HEK293 (cell line): ENCODE data around the gene PARD6G.
A peak's percentile ranks its signal among the peaks of the same experiment; 100 is the strongest.

Experiments used
- CTCF ChIA-PET: fragments of 350-600 bp; formaldehyde crosslinking; extraction: SDS; loops from one replicate; lab custom pipeline; 2021; ENCODE audit warnings: antibody characterized with exemption; lab: Yijun Ruan, JAX
- POLR2A ChIA-PET: fragments of 300-600 bp; formaldehyde crosslinking; extraction: SDS; loops from one replicate; lab custom pipeline; 2020; ENCODE audit warnings: antibody characterized with exemption, inconsistent platforms; lab: Yijun Ruan, JAX
- H3K27ac ChIP-seq: fragments of 200-500 bp; sonication (Bioruptor generic); 2 replicates; pipeline ENCODE4 v1.5.1; 2014; ENCODE audit warnings: low read depth, low read length, control low read depth, inconsistent platforms; ENCODE audit errors: extremely low read depth
- H3K36me3 ChIP-seq, 2 experiments: fragments of 200-500 bp in 1 of 2; sonication (Bioruptor generic) in 1 of 2; 1 replicate in 1 of 2; 2 replicates in 1 of 2; pipeline ENCODE4 v1.5.1; 2014 to 2017; ENCODE audit warnings: inconsistent platforms in 2 of 2, low read length in 2 of 2; ENCODE audit not compliant: control insufficient read depth in 2 of 2, insufficient read depth in 1 of 2
- H3K4me1 ChIP-seq: fragments of 200-500 bp; sonication (Bioruptor generic); 2 replicates; pipeline ENCODE4 v1.5.1; 2014; ENCODE audit warnings: mild to moderate bottlenecking, low read length, inconsistent platforms; ENCODE audit not compliant: control insufficient read depth, insufficient read depth
- H3K4me3 ChIP-seq: 2 replicates; pipeline ENCODE4 v1.5.1; 2011; ENCODE audit warnings: low read depth, mild to moderate bottlenecking, control low read depth, low read length, moderate library complexity
- H3K9me3 ChIP-seq: fragments of 200-500 bp; sonication (Bioruptor generic); 2 replicates; pipeline ENCODE4 v1.5.1; 2014; ENCODE audit warnings: low read depth, low read length, inconsistent platforms; ENCODE audit not compliant: control insufficient read depth, insufficient read depth
- GLIS1 ChIP-seq: fragments of 450-650 bp; formaldehyde crosslinking; IDR thresholded peaks from 2 replicates; pipeline ENCODE4 v1.5.1; 2016; ENCODE audit warnings: missing biosample characterization, missing genetic modification characterization
- HOXA7 ChIP-seq: sonication (generic); formaldehyde crosslinking; IDR thresholded peaks from 2 replicates; pipeline ENCODE4 v1.8.1; 2022; ENCODE audit warnings: missing genetic modification reagents, borderline replicate concordance
- HOXD13 ChIP-seq: sonication (generic); formaldehyde crosslinking; IDR thresholded peaks from 2 replicates; pipeline ENCODE4 v1.8.0; 2022; ENCODE audit warnings: missing genetic modification reagents, borderline replicate concordance
- KLF7 ChIP-seq: fragments of 450-650 bp; formaldehyde crosslinking; IDR thresholded peaks from 2 replicates; pipeline ENCODE4 v1.5.1; 2016; ENCODE audit warnings: missing biosample characterization, missing genetic modification characterization, borderline replicate concordance
- ZFHX2 ChIP-seq: fragments of 450-650 bp; formaldehyde crosslinking; conservative IDR thresholded peaks from 2 replicates; pipeline ENCODE4 v1.5.1; 2016; ENCODE audit warnings: missing biosample characterization, missing genetic modification characterization
- ZNF223 ChIP-seq: fragments of 450-650 bp; formaldehyde crosslinking; IDR thresholded peaks from 2 replicates; pipeline ENCODE4 v1.5.1; 2016; ENCODE audit warnings: missing biosample characterization, missing genetic modification characterization
- ZNF335 ChIP-seq: fragments of 450-650 bp; formaldehyde crosslinking; conservative IDR thresholded peaks from 2 replicates; pipeline ENCODE4 v1.5.1; 2016; ENCODE audit warnings: missing biosample characterization, missing genetic modification characterization
- ZNF350 ChIP-seq: fragments of 450-650 bp; formaldehyde crosslinking; IDR thresholded peaks from 2 replicates; pipeline ENCODE4 v1.5.0; 2017; ENCODE audit warnings: missing biosample characterization, mild to moderate bottlenecking, missing genetic modification characterization
- ZNF391 ChIP-seq: fragments of 450-650 bp; formaldehyde crosslinking; IDR thresholded peaks from 2 replicates; pipeline ENCODE4 v1.5.1; 2016; ENCODE audit warnings: low read depth, missing biosample characterization, missing genetic modification characterization, borderline replicate concordance
- ZNF423 ChIP-seq: fragments of 450-650 bp; formaldehyde crosslinking; IDR thresholded peaks from 2 replicates; pipeline ENCODE4 v1.5.1; 2016; ENCODE audit warnings: missing biosample characterization, missing genetic modification characterization
- ZNF433 ChIP-seq: fragments of 450-650 bp; formaldehyde crosslinking; IDR thresholded peaks from 2 replicates; pipeline ENCODE4 v1.5.1; 2016; ENCODE audit warnings: missing biosample characterization, missing genetic modification characterization, low read depth
- ZNF544 ChIP-seq: fragments of 450-650 bp; formaldehyde crosslinking; IDR thresholded peaks from 2 replicates; pipeline ENCODE4 v1.5.0; 2017; ENCODE audit warnings: missing biosample characterization, missing genetic modification characterization
- TF ChIP-seq, protein P1 (sequence below): fragments of 450-650 bp; formaldehyde crosslinking; IDR thresholded peaks from 2 replicates; pipeline ENCODE4 v1.5.1; 2016; ENCODE audit warnings: missing biosample characterization, missing genetic modification characterization
- TF ChIP-seq, protein P2 (sequence below): fragments of 450-650 bp; formaldehyde crosslinking; IDR thresholded peaks from 2 replicates; pipeline ENCODE4 v1.5.1; 2016; ENCODE audit warnings: missing biosample characterization, missing genetic modification characterization, low read depth
- TF ChIP-seq, protein P3 (sequence below): fragments of 450-650 bp; formaldehyde crosslinking; IDR thresholded peaks from 2 replicates; pipeline ENCODE4 v1.5.1; 2016; ENCODE audit warnings: missing biosample characterization, missing genetic modification characterization
- TF ChIP-seq, protein P4 (sequence below): fragments of 450-650 bp; formaldehyde crosslinking; IDR thresholded peaks from 2 replicates; pipeline ENCODE4 v1.5.1; 2017; ENCODE audit warnings: missing biosample characterization, missing genetic modification characterization

Gene PARD6G

DNA sequence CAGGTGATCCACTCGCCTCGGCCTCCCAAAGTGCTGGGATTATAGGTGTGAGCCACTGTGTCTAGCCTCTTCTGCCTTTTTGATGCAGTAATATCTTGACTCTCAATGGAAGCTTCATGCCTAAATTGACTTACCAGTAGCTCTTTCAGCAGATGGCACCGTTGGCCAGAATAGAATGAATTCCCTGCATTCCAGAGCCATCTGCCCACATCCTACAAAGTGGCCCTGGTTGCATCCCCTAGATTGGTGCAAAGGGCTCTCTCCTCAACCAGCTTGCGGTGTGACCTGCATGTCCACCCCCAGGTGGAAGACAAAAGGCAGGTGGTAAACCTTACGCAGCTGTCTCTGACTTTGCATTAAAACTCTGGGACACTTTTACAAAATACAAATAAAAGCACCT is 4.4 kb upstream of the PARD6G start:
- POLR2A ChIA-PET: no interaction called here
- no peaks in the 10 kb centered on the region for H3K9me3 ChIP-seq
- TF ChIP-seq ZNF433 (tag by site-specific recombination) (no peak), ZNF544 (no peak), HOXA7 (no peak), ZNF391 (tag by site-specific recombination) (no peak), ZFHX2 (no peak), KLF7 (no peak)
- no peak overlapping the region for H3K4me3 ChIP-seq
- H3K4me1 ChIP-seq: 0 out of 2 replicates have a peak, but pooled peaks cover 4% of the 10 kb centered on the region
- no peaks in the 10 kb centered on the region for H3K36me3 ChIP-seq
- CTCF ChIA-PET: interaction anchor here (2.1 kb wide), 1 partner anchor 94 kb away, joined by 12 read pairs; no protein-coding TSS in a partner anchor
- no peak overlapping the region for H3K27ac ChIP-seq

DNA sequence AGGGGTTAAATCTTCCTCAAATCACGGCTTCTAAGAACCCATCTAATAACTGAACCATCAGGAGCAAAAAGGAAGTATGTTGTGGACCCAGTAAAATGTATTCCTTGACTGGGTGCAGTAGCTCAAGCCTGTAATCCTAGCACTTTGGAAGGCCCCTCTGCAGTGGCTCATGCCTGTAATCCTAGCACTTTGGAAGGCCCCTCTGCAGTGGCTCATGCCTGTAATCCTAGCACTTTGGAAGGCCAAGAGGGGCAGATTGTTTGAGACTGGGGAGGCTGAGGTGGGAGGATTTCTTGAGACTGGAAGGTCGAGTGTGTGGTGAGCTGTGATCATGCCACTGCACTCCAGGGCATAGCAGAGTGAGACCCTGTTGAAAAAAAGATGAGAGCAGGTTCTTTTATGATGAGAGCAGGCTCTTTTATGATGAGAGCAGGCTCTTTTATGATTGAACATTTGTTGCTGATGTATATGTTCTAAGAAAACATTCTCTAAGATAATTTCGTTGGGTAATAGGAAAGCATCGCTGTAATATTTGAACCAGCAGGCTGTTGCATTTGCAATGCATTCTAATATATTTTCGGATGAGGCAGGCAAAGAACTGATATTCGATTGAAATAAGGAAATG is 3.5 kb upstream of the PARD6G start:
- H3K27ac ChIP-seq: no peak overlapping the region
- no peak overlapping the region for H3K4me3 ChIP-seq
- TF ChIP-seq ZNF350 (tag by site-specific recombination) (peak; percentile 100), GLIS1 (tag by site-specific recombination) (no peak), HOXD13 (CRISPR knock-in tag) (no peak), ZNF223 (tag by site-specific recombination) (no peak), ZNF335 (tag by site-specific recombination) (0 out of 2 replicates have a peak, but pooled peaks have one; percentile 23)
- TF ChIP-seq, protein P1, sequence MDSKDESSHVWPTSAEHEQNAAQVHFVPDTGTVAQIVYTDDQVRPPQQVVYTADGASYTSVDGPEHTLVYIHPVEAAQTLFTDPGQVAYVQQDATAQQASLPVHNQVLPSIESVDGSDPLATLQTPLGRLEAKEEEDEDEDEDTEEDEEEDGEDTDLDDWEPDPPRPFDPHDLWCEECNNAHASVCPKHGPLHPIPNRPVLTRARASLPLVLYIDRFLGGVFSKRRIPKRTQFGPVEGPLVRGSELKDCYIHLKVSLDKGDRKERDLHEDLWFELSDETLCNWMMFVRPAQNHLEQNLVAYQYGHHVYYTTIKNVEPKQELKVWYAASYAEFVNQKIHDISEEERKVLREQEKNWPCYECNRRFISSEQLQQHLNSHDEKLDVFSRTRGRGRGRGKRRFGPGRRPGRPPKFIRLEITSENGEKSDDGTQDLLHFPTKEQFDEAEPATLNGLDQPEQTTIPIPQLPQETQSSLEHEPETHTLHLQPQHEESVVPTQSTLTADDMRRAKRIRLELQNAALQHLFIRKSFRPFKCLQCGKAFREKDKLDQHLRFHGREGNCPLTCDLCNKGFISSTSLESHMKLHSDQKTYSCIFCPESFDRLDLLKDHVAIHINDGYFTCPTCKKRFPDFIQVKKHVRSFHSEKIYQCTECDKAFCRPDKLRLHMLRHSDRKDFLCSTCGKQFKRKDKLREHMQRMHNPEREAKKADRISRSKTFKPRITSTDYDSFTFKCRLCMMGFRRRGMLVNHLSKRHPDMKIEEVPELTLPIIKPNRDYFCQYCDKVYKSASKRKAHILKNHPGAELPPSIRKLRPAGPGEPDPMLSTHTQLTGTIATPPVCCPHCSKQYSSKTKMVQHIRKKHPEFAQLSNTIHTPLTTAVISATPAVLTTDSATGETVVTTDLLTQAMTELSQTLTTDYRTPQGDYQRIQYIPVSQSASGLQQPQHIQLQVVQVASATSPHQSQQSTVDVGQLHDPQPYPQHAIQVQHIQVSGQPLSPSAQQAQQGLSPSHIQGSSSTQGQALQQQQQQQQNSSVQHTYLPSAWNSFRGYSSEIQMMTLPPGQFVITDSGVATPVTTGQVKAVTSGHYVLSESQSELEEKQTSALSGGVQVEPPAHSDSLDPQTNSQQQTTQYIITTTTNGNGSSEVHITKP (tag by site-specific recombination): peak; percentile 61
- CTCF ChIA-PET: interaction anchor here (0.7 to 3.0 kb wide), 3 partner anchors 93 to 453 kb away, joined by 4 to 17 read pairs (median 12); no protein-coding TSS in a partner anchor
- no peaks in the 10 kb centered on the region for H3K9me3 ChIP-seq
- POLR2A ChIA-PET: no interaction called here
- H3K36me3 ChIP-seq: no peaks in the 10 kb centered on the region
- H3K4me1 ChIP-seq: 0 out of 2 replicates have a peak, but pooled peaks cover 4% of the 10 kb centered on the region

DNA sequence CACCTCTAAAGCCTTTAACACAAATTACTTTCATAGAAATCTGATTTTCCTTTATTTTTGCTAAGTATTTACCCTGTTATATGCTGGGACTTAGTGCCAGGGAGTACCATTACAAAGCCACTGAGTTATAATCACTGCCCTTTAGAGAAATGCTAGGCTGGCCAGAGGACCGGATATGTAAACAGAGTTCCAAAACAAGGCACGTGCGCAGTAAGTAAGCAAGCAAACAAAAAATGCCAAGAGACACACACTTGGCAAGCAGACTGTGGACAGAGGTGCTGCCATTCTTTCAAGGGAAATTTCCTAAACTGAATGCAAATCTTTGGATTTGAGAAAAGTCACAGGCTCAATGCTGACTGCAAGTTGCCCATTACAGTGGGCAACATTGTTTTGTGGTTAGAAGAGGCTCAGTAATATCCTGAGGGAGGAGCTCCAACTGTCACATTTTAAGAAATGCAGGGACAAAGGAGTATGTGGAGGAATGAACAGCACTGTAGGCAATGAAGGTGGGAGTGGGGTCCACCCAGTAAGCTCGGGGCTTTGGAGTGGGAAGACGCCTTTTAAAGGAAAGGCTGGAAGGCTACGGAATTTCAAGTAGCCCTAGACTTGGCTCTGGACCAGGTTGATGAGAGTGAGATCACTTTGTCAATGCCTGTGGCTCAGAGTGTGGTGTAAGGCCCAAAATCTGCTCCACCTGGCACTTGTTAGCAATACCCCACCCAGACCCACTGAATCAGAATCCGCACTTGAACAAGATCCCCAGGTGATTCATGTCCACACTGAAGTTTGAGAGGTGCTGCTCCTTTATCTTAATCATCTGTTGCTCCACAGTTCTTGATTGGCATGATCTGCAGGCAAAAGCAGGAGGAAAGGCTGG is 2.1 kb upstream of the PARD6G start:
- Histone ChIP-seq H3K9me3 (no peaks in the 10 kb centered on the region), H3K4me3 (no peak overlapping the region), H3K27ac (no peak overlapping the region), H3K4me1 (0 out of 2 replicates have a peak, but pooled peaks cover 4% of the 10 kb centered on the region), H3K36me3 (no peaks in the 10 kb centered on the region)
- ChIA-PET POLR2A (interaction anchor here (0.7 kb wide), 1 partner anchor 266 kb away, joined by 3 read pairs; no protein-coding TSS in a partner anchor), CTCF (interaction anchor here (0.6 to 3.0 kb wide), 4 partner anchors 78 to 209 kb away, joined by 3 to 17 read pairs (median 7); no protein-coding TSS in a partner anchor)
- TF ChIP-seq ZNF423 (tag by site-specific recombination): no peak
- TF ChIP-seq, protein P2, sequence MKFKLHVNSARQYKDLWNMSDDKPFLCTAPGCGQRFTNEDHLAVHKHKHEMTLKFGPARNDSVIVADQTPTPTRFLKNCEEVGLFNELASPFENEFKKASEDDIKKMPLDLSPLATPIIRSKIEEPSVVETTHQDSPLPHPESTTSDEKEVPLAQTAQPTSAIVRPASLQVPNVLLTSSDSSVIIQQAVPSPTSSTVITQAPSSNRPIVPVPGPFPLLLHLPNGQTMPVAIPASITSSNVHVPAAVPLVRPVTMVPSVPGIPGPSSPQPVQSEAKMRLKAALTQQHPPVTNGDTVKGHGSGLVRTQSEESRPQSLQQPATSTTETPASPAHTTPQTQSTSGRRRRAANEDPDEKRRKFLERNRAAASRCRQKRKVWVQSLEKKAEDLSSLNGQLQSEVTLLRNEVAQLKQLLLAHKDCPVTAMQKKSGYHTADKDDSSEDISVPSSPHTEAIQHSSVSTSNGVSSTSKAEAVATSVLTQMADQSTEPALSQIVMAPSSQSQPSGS (tag by site-specific recombination): no peak
- TF ChIP-seq, protein P3, sequence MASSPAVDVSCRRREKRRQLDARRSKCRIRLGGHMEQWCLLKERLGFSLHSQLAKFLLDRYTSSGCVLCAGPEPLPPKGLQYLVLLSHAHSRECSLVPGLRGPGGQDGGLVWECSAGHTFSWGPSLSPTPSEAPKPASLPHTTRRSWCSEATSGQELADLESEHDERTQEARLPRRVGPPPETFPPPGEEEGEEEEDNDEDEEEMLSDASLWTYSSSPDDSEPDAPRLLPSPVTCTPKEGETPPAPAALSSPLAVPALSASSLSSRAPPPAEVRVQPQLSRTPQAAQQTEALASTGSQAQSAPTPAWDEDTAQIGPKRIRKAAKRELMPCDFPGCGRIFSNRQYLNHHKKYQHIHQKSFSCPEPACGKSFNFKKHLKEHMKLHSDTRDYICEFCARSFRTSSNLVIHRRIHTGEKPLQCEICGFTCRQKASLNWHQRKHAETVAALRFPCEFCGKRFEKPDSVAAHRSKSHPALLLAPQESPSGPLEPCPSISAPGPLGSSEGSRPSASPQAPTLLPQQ (tag by site-specific recombination): peak; percentile 93
- TF ChIP-seq, protein P4, sequence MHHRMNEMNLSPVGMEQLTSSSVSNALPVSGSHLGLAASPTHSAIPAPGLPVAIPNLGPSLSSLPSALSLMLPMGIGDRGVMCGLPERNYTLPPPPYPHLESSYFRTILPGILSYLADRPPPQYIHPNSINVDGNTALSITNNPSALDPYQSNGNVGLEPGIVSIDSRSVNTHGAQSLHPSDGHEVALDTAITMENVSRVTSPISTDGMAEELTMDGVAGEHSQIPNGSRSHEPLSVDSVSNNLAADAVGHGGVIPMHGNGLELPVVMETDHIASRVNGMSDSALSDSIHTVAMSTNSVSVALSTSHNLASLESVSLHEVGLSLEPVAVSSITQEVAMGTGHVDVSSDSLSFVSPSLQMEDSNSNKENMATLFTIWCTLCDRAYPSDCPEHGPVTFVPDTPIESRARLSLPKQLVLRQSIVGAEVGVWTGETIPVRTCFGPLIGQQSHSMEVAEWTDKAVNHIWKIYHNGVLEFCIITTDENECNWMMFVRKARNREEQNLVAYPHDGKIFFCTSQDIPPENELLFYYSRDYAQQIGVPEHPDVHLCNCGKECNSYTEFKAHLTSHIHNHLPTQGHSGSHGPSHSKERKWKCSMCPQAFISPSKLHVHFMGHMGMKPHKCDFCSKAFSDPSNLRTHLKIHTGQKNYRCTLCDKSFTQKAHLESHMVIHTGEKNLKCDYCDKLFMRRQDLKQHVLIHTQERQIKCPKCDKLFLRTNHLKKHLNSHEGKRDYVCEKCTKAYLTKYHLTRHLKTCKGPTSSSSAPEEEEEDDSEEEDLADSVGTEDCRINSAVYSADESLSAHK (tag by site-specific recombination): no peak
